ENCODE data around the gene EXOC4.

DNA sequence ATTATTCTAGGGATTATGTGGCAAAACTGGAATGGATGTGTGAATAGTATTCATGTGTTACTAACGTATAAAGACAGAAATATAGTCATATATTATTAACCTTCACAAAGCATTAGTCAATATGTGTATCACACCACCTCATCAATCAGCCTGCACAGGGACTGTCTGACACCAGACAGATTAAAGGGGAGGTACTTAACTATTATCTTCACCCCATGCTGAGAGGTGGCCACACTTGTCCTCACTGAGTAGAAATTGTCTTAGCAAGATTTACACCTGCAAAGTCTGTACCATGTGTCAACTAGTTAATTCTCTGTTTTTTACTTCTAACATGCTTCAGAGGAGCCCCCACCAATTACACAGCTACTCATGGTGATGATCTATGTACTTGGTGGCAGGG lies 727.9 kb downstream of the EXOC4 start:
- TF ChIP-seq, protein P1, sequence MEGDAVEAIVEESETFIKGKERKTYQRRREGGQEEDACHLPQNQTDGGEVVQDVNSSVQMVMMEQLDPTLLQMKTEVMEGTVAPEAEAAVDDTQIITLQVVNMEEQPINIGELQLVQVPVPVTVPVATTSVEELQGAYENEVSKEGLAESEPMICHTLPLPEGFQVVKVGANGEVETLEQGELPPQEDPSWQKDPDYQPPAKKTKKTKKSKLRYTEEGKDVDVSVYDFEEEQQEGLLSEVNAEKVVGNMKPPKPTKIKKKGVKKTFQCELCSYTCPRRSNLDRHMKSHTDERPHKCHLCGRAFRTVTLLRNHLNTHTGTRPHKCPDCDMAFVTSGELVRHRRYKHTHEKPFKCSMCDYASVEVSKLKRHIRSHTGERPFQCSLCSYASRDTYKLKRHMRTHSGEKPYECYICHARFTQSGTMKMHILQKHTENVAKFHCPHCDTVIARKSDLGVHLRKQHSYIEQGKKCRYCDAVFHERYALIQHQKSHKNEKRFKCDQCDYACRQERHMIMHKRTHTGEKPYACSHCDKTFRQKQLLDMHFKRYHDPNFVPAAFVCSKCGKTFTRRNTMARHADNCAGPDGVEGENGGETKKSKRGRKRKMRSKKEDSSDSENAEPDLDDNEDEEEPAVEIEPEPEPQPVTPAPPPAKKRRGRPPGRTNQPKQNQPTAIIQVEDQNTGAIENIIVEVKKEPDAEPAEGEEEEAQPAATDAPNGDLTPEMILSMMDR (IDR thresholded peaks at IDR 0.05), result no peak
- TF ChIP-seq POLR2AphosphoS5 (IDR thresholded peaks at IDR 0.05; ENCODE audit: low read depth, low read length) (no peak), TCF7L2 (IDR thresholded peaks at IDR 0.05; ENCODE audit: low read depth, low read length) (no peak)

Data from Panc1 (cell line).